GM18909 (cell line): Measurements from ENCODE around the gene SSTR1.
"Not testable (repeated sequence)": the region's sequence is repeated elsewhere in the genome, so short reads cannot be mapped to it uniquely, and the experiment has no call there.

Source experiments
- ATAC-seq: cut with Tn5 transposase; IDR thresholded peaks from one replicate; pipeline ENCODE4 v1.9.1; 2021; ENCODE audit warnings: mild to moderate bottlenecking; ENCODE audit not compliant: unreplicated experiment, poor library complexity

The SSTR1 gene, protein sequence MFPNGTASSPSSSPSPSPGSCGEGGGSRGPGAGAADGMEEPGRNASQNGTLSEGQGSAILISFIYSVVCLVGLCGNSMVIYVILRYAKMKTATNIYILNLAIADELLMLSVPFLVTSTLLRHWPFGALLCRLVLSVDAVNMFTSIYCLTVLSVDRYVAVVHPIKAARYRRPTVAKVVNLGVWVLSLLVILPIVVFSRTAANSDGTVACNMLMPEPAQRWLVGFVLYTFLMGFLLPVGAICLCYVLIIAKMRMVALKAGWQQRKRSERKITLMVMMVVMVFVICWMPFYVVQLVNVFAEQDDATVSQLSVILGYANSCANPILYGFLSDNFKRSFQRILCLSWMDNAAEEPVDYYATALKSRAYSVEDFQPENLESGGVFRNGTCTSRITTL

DNA sequence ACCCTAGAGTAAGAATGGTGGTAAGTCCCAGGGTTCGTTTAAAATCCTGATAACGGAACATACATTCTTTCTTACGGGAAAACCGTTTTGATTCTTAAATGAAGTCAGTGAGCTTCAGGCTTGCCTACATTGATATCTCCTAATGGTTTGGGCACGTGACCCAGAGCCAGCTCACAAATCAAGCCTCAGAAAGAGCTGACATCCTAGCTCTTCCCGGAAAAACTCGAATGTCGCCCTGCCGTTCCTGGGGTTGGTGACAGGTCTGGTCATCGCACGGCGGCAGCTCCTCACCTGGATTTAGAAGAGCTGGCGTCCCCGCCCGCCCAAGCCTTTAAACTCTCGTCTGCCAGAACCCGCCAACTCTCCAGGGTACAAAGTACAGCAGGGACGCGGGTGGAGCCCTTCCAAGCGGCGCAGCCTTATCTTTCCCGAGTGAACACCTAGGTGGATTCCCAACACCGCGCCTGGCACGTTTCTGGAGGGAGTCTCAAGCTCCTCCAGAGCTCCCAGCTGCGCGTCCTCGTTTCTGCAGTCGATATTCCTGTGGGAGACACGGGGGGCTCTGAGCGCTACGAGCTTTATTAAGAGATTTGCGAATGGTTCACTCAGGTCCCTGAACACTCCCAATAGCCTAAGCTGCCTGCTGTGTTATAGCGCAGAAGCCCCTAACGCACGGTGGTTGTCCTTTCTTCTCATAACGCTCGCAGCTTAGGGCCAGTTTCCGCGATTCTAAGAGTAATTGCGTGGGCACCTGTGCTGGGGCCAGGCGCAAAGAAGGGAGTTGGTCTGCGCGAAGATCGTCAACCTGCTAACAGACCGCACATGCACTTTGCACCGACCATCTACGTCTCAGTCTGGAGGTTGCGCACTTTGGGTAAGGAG is at the start of gene SSTR1:
Gene SSTR1, plus strand, starts transcription at position 169 of the 882 bp plus-strand sequence. CDS start 1,486 bp downstream, outside the sequence.
- ATAC-seq, result no peak

GRCh38 chr14:38158468-38158867 is 49.2 kb upstream of the SSTR1 start:
- no peak for ATAC-seq

DNA sequence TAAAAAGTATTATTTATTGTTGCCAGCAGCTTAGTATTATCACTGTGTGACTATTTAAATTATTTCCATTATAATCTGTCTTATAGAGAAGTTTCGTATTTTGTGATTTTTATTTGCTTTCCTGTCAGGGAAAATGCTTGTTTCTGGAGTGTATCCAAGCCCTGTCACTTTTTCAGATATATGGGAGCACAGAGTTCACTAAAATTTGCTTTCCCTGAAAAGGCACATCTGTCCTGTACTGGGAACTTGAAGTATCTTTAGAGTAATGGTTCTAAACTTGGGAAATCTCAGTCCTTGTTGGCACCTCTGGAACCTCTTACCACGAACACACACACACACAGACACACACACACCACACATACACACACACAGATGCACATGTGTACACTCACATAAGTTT is 39.3 kb upstream of the SSTR1 start:
- no peak for ATAC-seq

- no peak for ATAC-seq
Measured at GRCh38 chr14:38171197-38171596, 36.5 kb upstream of the SSTR1 start.

GRCh38 chr14:38174711-38175110 is 33.0 kb upstream of the SSTR1 start:
- ATAC-seq, result no peak

DNA sequence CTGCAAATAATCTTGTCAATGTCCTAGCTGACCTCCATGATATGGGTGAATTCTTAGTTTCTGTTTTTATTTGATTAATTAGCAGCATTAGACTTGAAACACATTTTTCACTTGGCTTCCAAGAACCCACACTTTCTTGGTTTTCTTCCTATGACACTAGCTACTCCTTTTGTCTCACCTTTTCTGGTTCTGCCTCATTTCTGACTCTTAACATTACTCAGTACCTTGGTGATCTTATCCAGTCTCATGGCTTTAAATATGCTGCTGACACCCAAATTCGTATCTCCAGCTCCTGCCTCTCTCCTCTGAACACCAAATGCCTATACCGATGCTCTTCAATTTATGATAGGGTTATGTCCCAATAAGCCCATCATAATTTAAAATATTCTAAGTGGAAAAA is 32.0 kb upstream of the SSTR1 start:
- ATAC-seq, result no peak

DNA sequence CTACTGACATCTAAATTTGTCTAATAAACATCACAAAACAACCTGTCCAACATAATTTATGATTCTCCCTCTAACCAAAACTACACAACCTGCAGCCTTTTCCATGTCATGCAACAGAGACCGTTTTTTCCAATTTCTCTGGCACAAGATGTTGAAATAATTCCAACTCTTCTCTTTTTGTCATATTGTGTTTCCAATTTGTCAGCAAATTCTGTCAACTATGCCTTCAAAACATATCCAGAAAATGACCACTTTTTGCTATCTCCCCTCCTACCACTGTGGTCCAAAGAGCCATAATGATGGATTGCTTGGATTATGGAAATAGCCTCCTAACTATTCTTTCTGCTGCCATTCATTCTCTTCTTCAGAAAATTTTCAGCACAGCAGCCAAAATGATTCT is 31.3 kb upstream of the SSTR1 start:
- no peak for ATAC-seq

DNA sequence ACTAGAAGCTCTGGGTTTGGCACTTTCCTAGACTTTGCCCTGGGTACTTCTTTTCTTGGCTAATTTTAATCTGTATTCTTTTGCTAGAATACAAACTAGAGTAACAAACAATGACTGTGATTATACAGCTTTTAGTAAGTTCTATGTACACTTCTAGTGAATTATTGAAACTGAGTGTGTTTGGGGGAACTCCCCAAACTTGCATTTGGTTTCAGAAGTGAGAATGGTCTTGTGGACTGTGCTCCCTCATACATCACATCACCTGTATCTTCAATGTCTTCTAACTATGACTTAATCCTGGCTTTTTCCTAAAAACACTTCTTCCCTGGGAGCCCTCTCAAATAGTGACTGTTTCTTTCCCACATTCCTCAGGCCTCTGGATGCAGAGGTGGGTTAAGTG is 23.6 kb upstream of the SSTR1 start:
- no peak for ATAC-seq

DNA sequence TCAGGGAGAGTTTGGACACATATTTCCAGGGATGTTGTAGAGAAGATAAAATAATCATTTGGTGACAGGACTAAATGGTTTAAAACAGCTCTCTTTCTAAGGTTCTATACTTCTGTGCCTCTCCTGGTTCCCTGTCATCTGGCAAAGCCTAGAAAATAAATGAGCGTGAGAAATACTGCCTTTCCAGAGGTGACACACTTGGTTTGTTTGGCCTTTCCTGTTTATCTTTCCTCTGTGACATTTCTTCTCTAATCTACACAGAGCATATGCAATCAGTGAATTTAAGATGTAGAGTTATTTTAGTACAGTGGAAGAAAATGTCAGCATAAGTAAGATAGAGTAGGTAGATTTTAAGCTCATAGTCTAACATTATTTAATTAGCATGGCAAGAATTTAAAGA is 22.0 kb upstream of the SSTR1 start:
- no peak for ATAC-seq

GRCh38 chr14:38186216-38186615 is 21.5 kb upstream of the SSTR1 start:
- no peak for ATAC-seq

- no peak for ATAC-seq
Measured at GRCh38 chr14:38187528-38187927, 20.2 kb upstream of the SSTR1 start.

DNA sequence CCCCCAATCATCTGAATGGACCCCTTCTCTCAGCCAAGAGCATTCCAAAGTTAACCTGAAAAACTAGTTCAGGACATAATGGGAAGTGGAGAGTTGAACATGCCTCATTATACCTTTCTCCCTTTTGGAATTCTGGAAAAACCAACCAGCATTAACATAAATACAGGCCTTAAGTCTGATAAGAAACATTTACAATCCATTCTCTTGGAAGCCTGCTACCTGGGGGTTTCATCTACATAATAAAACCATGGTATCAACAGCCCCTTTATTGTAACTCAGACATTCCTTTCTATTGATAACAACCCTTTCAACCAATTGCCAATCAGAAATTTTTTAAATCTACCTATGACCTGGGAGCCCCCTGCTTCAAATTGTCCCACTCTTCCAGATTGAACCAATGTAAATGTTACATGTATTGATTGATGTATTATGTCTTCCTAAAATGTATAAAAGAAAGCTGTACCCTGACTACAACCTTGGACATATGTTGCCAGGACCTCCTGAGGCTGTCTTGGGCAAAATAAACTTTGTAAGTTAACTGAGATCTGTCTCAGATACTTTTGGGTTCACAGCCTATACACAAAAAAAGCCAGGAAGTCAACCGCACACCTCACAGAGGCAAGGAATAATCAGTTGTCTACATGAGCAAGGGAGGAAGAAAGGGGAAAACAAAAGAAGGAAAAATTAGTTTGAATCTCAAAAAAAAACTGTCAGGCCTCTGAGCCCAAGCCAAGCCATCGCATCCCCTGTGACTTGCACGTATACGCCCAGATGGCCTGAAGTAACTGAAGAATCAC is 17.6 kb upstream of the SSTR1 start:
- no peak for ATAC-seq

DNA sequence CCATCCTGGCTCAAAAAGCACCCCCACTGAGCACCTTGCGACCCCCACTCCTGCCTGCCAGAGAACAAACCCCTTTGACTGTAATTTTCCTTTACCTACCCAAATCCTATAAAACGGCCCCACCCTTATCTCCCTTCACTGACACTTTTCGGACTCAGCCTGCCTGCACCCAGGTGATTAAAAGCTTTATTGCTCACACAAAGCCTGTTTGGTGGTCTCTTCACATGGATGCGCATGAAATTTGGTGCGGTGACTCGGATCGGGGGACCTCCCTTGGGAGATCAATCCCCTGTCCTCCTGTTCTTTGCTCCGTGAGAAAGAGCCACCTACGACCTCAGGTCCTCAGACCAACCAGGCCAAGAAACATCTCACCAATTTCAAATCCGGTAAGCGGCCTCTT is 16.9 kb upstream of the SSTR1 start:
- ATAC-seq, result not testable (repeated sequence)

GRCh38 chr14:38191491-38191890 is 16.2 kb upstream of the SSTR1 start:
- not testable (repeated sequence) for ATAC-seq

GRCh38 chr14:38197001-38197783 is 10.5 kb upstream of the SSTR1 start:
- no peak for ATAC-seq

GRCh38 chr14:38197784-38198335 is 9.8 kb upstream of the SSTR1 start:
- ATAC-seq, result no peak

- no peak for ATAC-seq
Measured at GRCh38 chr14:38198425-38198824, 9.3 kb upstream of the SSTR1 start.

DNA sequence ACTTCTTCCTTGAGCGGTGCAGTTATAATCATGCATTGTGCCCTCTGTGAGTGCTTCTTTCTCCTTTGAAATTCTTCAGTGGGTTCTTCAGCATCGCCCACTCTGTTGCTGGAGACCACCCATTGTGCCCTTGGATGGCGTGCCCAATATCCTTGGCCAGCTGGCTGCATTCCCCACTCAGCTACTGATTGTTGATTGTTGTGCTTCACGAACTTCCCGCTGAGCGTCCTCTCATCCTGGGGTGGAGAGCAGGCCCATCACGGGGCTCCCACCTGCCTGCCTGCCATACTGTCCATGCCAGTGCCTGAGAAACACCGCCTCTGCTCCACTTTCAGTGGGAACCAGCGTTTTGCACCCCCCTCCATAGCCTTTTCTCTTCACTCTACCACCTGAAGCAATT is 8.6 kb upstream of the SSTR1 start:
- ATAC-seq, result no peak

DNA sequence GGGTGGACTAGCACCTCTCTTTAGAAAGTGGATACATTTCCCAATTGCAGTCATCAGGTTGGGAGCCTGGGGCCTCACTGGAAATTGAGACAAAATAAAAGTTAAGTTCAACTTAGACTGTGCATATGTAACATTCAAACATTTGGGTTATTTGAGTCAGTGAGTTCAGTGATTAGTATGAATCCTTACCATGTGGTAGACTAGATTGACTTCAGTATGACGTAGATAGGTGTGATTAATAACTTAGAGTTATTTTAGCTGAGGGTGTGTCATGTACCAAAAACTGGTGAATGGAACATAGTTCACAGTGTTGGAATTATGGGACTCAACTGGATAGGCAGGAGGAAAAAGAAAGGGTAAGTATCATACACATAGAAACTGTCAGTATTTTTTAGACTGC is 8.0 kb upstream of the SSTR1 start:
- ATAC-seq, result no peak
